ENCODE data around the gene EGFL7.

Gene EGFL7

GRCh38 chr9:136686794-136687711 is 24.3 kb downstream of the EGFL7 start, which contains the start of gene AGPAT2:
TSS of gene AGPAT2 (minus strand) at chr9:136687457. CDS start at chr9:136687357, 100 bp downstream.
- peak; percentile 80 for DNase-seq (ENCODE audit: low spot score)

DNA sequence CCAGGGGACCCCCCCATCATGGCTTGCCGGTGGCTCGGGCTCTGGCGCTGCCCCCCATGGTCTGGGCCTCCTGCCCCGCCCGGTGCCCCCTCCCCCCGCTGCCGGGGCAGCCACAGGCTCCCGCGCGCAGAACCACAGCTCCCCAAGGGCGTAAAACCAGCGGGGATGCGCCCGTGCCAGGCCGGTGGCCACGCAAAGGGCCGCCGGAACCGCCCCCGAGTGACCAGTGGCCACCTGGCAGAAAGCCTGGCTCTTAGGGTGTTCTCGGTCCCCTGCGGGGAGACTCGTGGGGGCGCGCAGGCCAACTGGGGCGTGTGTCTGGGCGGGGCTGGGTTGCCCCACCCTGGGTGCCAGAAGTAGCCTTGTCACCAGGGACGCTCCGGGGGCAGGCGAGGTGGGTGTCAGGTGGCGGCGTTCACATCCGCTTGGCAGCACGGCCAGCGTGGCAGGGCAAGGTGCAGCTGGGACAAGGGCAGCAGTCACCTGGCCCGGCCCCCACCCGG is 25.1 kb downstream of the EGFL7 start:
- no peak for DNase-seq (ENCODE audit: low spot score)

DNA sequence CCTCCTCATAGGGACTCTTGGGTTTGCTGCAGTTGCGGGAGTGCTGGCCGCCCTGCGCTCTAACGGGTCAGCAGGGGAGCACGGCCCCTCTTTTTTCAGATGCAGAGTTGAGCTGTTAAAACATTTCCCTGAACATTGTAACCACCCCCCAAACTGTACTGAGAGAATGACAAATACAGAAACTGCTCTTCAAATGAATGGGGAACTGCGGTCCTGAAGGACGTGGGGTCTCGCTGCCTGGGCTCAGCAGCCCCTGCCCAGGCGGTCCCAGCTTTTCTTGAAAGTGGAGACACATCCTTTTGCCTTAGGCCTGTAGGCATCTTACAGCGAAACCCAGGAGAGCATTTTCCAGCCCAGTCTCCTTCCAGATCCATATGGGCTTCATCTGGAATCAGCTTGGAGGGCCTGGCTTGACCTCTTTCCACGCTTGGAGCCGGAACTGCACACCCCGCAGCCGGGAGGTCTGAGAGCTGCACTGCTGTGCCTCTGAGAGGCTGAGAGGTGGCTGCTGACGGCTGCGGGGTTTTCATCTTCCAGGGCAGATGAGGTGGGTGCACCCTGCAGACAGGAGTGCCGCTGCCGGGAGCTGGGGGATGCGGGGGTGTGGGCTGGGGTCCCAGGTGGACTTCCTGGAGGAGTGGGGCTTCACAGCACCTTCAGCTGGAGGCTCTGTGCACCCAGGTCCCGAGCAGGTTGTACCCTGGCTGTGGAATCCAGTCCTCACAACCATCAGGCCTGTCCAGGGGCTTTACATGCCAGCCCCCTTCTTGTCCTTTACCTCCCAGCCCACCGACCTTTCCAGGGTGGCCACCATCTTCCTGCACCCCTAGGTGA is 25.8 kb downstream of the EGFL7 start:
- no peak for DNase-seq (ENCODE audit: low spot score)

DNA sequence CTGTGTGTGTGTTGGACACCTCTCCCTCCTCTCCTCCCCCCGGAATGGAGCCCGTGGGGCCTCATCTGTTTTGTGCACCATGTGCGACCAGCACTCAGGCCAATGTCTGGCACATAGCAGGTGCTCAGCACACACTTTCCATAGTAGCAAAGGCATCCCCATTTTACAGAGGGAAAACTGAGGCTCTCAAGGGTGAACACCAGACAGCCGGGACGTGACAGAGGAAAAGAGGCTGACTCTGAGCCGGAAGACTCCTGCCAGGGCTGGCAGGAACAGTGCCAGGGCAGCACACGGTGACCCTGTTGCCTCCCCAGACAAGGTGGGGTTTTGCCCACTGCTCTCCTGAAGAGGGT is 26.4 kb downstream of the EGFL7 start:
- DNase-seq (ENCODE audit: low spot score) = no peak

GRCh38 chr9:136690104-136690805 is 27.5 kb downstream of the EGFL7 start:
- no peak for DNase-seq (ENCODE audit: low spot score)

- no peak for DNase-seq (ENCODE audit: low spot score)
Observed at GRCh38 chr9:136690806-136691261, 28.1 kb downstream of the EGFL7 start.

DNA sequence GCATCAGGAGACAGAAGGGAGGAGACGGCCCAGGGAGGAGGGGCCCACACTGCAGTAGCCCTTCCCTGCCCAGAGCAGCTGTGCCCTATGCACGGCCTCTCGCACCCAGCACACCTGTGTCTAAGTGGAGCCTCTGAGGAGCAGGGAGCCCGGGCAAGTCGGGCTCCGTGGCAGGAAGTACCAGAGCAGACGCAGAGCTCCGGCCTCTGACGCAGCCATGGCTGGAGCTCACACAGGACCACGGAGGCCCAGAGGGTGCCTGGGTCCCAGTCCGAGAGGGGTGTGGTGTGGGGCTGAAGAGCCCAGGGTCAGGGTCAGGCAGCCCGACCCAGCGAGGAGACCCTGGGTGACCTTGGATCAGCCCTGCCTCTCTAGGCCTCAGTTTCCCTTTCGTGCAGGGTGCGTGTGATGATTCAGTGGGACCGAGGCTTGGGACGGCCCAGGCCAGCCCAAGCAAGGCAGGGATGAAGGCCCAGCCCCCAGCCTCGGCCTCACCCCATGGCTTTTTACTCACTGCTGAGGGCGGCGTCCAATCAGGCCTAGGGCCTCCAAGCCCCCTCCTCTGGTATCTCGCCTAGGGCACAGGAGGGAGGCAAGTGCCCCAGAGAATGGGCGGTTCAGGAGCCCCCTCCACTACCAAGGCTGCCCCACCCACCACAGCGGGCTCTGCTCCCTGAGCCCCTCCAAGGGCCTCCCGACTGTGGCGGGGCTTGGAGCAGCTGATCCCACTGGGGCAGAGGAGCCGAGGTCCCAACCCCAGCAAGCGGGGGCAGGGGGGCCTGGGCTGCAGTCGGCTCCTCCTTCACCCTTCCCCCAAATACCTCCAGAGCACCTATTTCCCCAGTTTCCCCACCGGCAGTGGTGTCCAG is 28.8 kb downstream of the EGFL7 start:
- DNase-seq (ENCODE audit: low spot score) = no peak

- DNase-seq (ENCODE audit: low spot score) = no peak
Observed at GRCh38 chr9:136692185-136693134, 29.7 kb downstream of the EGFL7 start.

DNA sequence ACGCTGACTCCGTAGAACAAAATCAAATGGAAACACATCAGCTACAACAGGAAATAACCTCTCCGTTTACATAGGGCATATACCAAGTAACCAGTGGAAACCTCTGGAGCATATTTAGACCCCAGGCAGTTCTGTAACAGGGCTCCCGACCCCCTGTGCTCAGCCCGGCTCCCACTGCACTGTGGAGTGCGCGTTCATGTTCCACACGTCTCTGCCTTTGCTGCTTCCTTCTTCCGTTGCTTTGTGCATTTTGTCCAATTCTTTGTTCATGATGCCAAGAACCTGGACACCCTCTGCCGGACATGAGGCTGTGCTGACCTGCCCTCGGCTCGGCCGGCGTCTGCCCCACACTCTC is 30.4 kb downstream of the EGFL7 start:
- no peak for DNase-seq (ENCODE audit: low spot score)

DNA sequence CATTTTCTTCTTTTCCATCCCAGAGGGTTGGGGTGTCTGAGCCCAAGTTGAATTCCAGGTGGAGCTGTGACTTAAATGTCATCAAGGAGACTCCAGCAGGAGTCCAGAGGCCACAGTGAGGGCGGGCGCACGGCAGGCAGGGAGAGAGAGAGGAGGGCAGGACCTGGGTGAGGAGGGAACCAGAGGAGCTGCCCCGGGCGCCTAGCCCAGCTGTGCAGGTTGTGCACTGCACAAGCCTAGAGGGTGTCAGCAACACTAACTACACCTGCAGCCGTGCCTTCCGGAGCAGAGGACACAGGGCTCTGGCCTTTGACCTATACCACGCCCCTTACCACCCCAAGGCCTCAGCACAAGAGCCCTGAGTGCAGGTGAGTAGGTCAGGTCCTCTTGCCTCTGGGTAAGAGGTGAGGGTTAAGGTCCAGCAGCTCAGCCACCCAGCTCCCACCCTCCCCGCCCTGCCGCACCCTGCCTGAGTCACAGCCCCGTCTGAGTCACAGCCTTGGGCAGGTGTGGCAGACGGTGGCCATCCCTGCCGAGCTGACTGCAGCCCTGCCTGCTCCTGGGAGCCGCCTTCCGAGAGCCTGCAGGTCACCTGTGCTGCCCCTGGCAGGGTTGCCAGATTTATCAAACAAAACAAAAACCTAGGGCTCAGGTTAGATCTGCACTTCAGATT is 30.9 kb downstream of the EGFL7 start:
- DNase-seq (ENCODE audit: low spot score) = peak; percentile 53

DNA sequence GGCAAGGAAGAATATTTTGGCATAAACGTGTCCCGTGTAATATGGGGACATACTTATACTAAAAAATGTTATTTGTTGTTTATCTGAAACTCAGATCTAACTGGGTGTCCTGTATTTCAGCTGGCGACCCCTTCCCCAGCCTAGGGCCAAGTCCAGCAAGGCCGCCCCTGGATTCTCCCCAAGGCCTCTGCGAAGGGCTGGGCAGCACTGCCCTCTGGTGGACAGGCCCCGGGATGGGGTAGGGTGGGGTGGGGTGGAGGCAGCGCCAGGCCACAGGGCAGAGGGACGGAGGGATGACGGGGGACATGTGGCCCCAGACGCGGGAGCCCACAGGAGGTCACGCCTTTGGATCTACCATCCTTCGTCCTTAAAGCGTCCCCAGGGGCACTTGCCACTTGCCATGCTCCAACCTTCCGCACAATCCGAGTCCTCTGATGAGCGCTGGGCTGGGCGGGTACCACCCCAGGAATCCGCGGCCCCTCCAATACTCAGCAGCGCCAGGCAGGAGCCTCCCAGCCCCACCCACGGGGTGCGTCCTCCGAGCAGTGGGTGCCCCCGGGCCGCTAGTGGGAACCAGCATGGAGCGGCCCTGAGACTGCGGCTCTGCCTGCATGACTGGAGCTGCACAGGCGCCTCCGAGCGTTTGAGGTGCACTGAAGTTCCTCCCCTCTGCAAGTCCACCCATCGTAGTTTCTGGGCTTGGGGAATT is 31.6 kb downstream of the EGFL7 start:
- DNase-seq (ENCODE audit: low spot score) = peak; percentile 85

DNA sequence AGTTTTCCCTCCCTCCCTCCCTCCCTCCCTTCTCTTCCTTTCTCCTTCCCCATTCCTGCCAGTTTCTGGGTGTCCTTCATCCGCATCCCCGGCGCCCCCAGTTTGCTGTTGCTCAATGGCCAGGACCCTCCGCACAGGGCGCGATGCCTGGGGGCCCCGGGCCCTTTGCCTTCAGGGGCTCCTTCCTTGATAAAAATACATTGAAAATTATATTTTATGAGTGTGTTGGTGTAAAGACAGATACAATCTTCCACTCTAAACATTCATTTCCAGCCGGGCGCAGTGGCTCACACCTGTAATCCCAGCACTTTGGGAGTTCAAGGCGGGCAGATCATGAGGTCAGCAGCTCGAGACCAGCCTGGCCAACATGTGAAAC is 32.1 kb downstream of the EGFL7 start:
- DNase-seq (ENCODE audit: low spot score) = no peak

DNA sequence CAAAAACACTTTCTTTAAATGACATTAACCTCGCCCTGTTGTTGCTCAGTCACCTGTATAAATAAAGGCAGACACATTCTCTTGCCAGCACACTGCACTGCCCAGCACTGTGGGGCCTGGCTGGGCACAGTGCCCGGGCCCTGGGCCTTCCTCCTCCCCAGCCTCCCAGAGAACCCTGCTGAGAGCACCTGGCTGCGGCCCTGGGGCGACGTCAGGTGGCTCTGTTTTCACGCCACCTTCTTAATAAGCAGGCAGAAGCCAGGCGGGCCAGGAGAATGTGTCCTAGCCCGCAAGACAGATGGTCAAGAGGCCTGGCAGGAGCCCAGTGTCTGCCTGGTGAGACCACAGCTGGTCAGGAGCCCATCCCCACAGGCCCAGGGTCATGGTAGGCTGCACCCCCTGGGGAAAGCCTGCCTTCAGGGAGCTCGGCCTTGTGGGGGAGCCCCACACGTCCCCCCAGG is 32.7 kb downstream of the EGFL7 start:
- no peak for DNase-seq (ENCODE audit: low spot score)

GRCh38 chr9:136695955-136696354 is 33.2 kb downstream of the EGFL7 start:
- no peak for DNase-seq (ENCODE audit: low spot score)

GRCh38 chr9:136696502-136696901 is 33.8 kb downstream of the EGFL7 start:
- DNase-seq (ENCODE audit: low spot score) = no peak

DNA sequence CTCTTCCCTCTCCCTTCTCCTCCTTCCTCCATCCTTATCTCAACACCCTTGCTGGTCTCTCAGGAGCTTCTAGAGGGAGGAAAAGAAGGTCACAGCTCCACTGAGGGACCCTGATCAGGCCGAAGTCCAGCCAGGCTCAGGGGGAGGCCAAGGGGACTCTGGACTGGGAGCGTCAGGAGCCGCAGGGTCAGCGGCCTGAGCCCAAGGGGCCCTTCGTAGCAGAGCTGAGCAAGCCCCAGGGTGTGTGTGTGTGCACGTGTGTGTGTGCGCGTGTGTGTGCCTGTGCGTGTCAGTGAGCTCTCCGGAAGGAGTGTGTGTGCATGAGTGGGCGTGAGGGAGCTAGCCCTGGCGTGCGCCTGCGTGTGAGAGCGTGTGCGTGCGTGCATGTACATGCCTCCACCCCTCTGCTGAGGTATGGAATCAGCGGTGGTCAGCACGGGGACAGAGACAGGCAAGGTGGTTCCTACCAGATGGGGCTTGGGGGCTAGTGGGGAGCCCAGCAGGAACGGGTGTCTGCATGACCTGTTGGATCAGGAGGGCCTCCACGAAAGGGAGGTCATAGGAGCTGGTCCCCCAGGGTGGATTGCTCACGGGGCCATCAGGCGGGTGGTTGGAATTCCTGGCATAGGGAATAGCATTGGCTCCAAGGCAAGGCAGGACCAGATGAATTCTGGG is 34.6 kb downstream of the EGFL7 start:
- peak; percentile 79 for DNase-seq (ENCODE audit: low spot score)

- DNase-seq (ENCODE audit: low spot score) = no peak
Observed at GRCh38 chr9:136697821-136698526, 35.3 kb downstream of the EGFL7 start.
